ENCODE measurements around the gene DOCK10.

DOCK10 gene

GRCh38 chr2:224716921-224717320 lies 325.3 kb downstream of the DOCK10 start:
- FAIRE-seq (no peak), DNase-seq (ENCODE audit: insufficient read length, low spot score) (no peak)
- TF ChIP-seq, protein P1, sequence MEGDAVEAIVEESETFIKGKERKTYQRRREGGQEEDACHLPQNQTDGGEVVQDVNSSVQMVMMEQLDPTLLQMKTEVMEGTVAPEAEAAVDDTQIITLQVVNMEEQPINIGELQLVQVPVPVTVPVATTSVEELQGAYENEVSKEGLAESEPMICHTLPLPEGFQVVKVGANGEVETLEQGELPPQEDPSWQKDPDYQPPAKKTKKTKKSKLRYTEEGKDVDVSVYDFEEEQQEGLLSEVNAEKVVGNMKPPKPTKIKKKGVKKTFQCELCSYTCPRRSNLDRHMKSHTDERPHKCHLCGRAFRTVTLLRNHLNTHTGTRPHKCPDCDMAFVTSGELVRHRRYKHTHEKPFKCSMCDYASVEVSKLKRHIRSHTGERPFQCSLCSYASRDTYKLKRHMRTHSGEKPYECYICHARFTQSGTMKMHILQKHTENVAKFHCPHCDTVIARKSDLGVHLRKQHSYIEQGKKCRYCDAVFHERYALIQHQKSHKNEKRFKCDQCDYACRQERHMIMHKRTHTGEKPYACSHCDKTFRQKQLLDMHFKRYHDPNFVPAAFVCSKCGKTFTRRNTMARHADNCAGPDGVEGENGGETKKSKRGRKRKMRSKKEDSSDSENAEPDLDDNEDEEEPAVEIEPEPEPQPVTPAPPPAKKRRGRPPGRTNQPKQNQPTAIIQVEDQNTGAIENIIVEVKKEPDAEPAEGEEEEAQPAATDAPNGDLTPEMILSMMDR (IDR thresholded peaks at IDR 0.05; ENCODE audit: insufficient read depth, missing control alignments): no peak

DNA sequence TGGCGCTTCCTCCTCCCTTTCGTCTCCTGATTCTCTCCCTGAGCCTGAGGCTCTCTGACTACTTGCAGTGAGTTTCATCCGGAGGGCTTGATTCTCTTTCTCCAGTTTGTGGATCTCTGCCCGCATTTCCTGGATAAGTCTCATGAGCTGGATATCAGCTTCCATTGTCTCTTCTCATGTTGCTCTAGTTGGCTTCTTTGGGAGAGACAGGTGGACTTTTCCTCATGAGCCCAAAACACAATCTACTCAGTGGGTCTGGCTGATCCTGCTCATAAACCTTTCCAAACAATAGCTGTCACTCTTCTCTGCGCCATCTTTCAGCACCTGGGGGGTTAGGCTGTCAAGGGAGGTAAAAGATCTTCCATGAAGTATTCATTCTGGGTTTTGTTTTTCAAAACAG lies 326.1 kb downstream of the DOCK10 start, which contains the start of gene CCDC195:
Gene CCDC195, minus strand, starts transcription at position 165 of the 400 bp plus-strand sequence. Its CDS starts 0 bp downstream, at position 165.
- FAIRE-seq: no peak
- DNase-seq (ENCODE audit: insufficient read length, low spot score): no peak
- TF ChIP-seq, protein P1 (IDR thresholded peaks at IDR 0.05; ENCODE audit: insufficient read depth, missing control alignments): no peak

Data from D721Med (cell line).